A673 (cell line): ENCODE results near the gene VOPP1. TPM values are rescaled to one million over a fixed set of nuclear protein-coding genes. Genes with fewer than 3 reads are reported as not detected.

ENCODE experiments used
- BruUV-seq: library from RNA; stranded (reverse); fragments of 400-500 nt; replicated peaks from 2 replicates; lab custom pipeline; 2021; lab: Mats Ljungman, UMichigan
- CTCF ChIA-PET: fragments of 300-600 bp; sonication (Branson Sonifier 250); formaldehyde crosslinking; loops from one replicate; lab custom pipeline; 2022; ENCODE audit warnings: antibody characterized with exemption; lab: Charles Lee
- POLR2A ChIA-PET: fragments of 300-600 bp; sonication (Branson Sonifier 250); formaldehyde crosslinking; loops from one replicate; lab custom pipeline; 2022; ENCODE audit warnings: antibody characterized with exemption; ENCODE audit not compliant: low non-redundant PET; lab: Charles Lee
- DNase-seq: peaks from one replicate; pipeline ENCODE4 v3.0.0-alpha.2; 2015; ENCODE audit warnings: low spot score
- H3K27ac ChIP-seq: fragments of 200-600 bp; sonication (generic); 2 replicates; pipeline ENCODE4 v1.5.1; 2016; ENCODE audit warnings: mixed run types, low read depth, mild to moderate bottlenecking, mixed read lengths, antibody characterized with exemption, low read length; ENCODE audit not compliant: poor library complexity, severe bottlenecking
- H3K27me3 ChIP-seq: fragments of 200-600 bp; sonication (generic); replicated peaks from 2 replicates; pipeline ENCODE4 v1.6.1; 2017; ENCODE audit warnings: mixed run types, low read depth, mild to moderate bottlenecking, mixed read lengths, antibody characterized with exemption, low read length; ENCODE audit not compliant: insufficient read depth, poor library complexity
- H3K36me3 ChIP-seq: fragments of 200-600 bp; sonication (generic); 2 replicates; pipeline ENCODE4 v1.6.1; 2016; ENCODE audit warnings: mixed run types, mild to moderate bottlenecking, mixed read lengths, antibody characterized with exemption, low read length; ENCODE audit not compliant: insufficient read depth, poor library complexity, severe bottlenecking
- H3K4me1 ChIP-seq: fragments of 200-600 bp; sonication (generic); 2 replicates; pipeline ENCODE4 v1.6.1; 2017; ENCODE audit warnings: mixed run types, mild to moderate bottlenecking, mixed read lengths, antibody characterized with exemption, low read length; ENCODE audit not compliant: insufficient read depth, poor library complexity, severe bottlenecking
- H3K4me3 ChIP-seq: fragments of 200-600 bp; sonication (generic); 2 replicates; pipeline ENCODE4 v1.5.1; 2016; ENCODE audit warnings: low read depth, mixed run types, mild to moderate bottlenecking, mixed read lengths, low read length; ENCODE audit not compliant: poor library complexity, severe bottlenecking
- H3K9me3 ChIP-seq: fragments of 200-600 bp; sonication (generic); 2 replicates; pipeline ENCODE4 v1.6.1; 2016; ENCODE audit warnings: mixed run types, low read depth, mild to moderate bottlenecking, mixed read lengths, antibody characterized with exemption, low read length; ENCODE audit not compliant: poor library complexity, severe bottlenecking
- EZH2 ChIP-seq: fragments of 200-600 bp; sonication (generic); IDR thresholded peaks from 2 replicates; pipeline ENCODE4 v1.6.1; 2017; ENCODE audit warnings: borderline replicate concordance, low read depth, mild to moderate bottlenecking, mixed read lengths, antibody characterized with exemption, low read length; ENCODE audit not compliant: poor library complexity, severe bottlenecking
- intact Hi-C: fragments of 100-400 bp; cut with micrococcal nuclease; formaldehyde crosslinking; loops from one replicate; pipeline ENCODE4 v1.10.0; 2022; ENCODE audit not compliant: unreplicated experiment
- total RNA-seq: library from RNA; stranded (reverse); gene quantifications from 2 replicates; pipeline ENCODE4 v1.2.3, GENCODE V29; 2021
- TF ChIP-seq, protein P1 (sequence below): fragments of 300-800, 200-600 bp; sonication (generic); conservative IDR thresholded peaks from 2 replicates; pipeline ENCODE4 v1.5.1; 2017; ENCODE audit warnings: low read depth, mild to moderate bottlenecking, antibody characterized with exemption, low read length, moderate library complexity, mixed read lengths

The VOPP1 gene
- total RNA-seq, 1 experiment from 2014 or later = 49.6 TPM

DNA sequence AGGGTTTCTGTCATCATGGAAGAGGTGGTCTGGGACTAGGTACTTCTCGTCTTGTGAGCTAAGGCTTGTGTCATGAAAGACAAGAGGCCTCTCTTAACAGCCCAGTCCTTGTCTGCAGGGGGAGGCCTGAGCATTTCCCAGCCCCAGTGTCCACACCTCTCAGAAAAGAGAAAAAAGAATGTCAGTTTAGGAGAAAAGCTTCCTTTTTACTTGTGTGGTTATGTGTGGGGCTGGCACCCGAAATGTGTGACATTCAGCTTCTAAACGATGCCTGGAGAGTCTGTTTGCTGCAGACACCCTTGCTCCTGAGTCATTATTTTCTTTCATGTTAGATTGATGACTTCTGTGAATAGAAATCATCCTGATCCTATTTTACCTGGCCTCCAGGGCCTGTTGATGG is 139.8 kb downstream of the VOPP1 start:
- Histone ChIP-seq H3K36me3 (no peaks in the 10 kb centered on the region), H3K4me1 (no peaks in the 10 kb centered on the region), H3K27ac (no peak overlapping the region), H3K27me3 (no peaks in the 10 kb centered on the region), H3K9me3 (no peaks in the 10 kb centered on the region), H3K4me3 (no peak overlapping the region)
- no peak for DNase-seq
- ChIA-PET CTCF (no interaction called here), POLR2A (no interaction called here)
- intact Hi-C loops = no loop called here
- no TSS peak for BruUV-seq
- TF ChIP-seq EZH2 = no peak
- TF ChIP-seq, protein P1, sequence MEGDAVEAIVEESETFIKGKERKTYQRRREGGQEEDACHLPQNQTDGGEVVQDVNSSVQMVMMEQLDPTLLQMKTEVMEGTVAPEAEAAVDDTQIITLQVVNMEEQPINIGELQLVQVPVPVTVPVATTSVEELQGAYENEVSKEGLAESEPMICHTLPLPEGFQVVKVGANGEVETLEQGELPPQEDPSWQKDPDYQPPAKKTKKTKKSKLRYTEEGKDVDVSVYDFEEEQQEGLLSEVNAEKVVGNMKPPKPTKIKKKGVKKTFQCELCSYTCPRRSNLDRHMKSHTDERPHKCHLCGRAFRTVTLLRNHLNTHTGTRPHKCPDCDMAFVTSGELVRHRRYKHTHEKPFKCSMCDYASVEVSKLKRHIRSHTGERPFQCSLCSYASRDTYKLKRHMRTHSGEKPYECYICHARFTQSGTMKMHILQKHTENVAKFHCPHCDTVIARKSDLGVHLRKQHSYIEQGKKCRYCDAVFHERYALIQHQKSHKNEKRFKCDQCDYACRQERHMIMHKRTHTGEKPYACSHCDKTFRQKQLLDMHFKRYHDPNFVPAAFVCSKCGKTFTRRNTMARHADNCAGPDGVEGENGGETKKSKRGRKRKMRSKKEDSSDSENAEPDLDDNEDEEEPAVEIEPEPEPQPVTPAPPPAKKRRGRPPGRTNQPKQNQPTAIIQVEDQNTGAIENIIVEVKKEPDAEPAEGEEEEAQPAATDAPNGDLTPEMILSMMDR = no peak

DNA sequence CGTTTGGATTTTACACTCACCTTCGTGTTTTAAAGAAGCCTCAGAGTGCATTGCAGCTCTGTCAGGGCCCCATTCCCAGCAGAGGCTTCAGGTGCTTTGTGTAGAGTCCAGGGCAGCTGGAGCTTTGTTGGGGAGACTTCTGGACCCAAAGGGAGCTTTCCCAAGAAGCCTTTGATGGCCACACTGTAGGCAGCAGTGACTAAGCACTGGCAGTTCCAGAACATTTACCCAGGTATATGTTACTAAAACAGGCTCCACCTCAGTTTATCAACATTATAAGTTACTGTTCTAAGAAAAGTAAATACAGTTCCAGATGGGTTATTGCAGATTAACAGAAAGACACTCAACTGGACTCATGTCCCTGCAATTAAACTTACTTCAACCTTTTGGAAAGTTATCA is 140.4 kb downstream of the VOPP1 start:
- intact Hi-C loops = no loop called here
- BruUV-seq = no TSS peak
- no peak for DNase-seq
- Histone ChIP-seq H3K27ac (no peak overlapping the region), H3K36me3 (no peaks in the 10 kb centered on the region), H3K27me3 (no peaks in the 10 kb centered on the region), H3K4me1 (no peaks in the 10 kb centered on the region), H3K9me3 (no peaks in the 10 kb centered on the region), H3K4me3 (no peak overlapping the region)
- TF ChIP-seq, protein P1 = no peak
- TF ChIP-seq EZH2 = no peak
- ChIA-PET POLR2A (no interaction called here), CTCF (no interaction called here)

DNA sequence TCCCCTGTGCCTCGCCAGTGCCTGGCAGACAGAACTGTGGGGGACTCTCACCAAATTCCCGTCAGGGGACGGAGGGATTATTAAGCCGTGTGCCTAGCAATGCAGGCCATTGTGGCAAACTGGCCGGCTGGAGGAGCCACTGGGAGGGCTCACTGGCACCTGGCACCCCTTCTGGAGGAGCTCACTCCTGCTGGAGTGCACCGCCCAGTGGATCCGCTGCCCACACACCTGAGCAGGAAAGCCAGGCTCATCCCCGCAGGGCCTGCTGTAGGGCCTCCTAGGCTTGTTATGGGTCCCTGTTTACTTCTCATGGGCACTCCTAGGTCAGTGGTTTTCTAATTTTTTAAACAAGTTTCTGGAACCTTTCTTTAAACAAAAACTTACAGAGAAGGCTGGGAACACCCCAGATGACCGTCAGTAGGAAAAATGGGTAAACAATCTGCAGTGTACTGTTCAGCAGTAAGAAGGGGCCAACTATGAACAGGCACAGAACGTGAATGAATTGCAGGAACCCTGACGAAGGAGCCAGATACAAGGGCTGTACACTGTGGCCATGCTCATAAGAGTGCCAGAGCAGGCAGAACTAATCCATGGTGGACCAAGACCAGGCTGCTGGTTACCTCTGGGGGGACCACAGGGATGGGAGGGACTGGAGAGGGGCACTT is 142.3 kb downstream of the VOPP1 start:
- no TSS peak for BruUV-seq
- CTCF ChIA-PET = no interaction called here
- H3K27ac ChIP-seq = no peak overlapping the region

More for the DNA sequence above, 142.3 kb downstream of the VOPP1 start:
- TF ChIP-seq, protein P1 = no peak
- TF ChIP-seq EZH2 = no peak
- Histone ChIP-seq H3K36me3 (no peaks in the 10 kb centered on the region), H3K9me3 (no peaks in the 10 kb centered on the region), H3K4me1 (no peaks in the 10 kb centered on the region), H3K4me3 (no peak overlapping the region), H3K27me3 (no peaks in the 10 kb centered on the region)
- intact Hi-C loops = no loop called here
- no peak for DNase-seq
- POLR2A ChIA-PET = no interaction called here
